ENCODE results near the gene PHF13. TPM values are rescaled to one million over a fixed set of nuclear protein-coding genes. Genes with fewer than 3 reads are reported as not detected.

PHF13 gene
- total and polyA plus RNA-seq, 9 of the 15 experiments (the other 6 are each of a cell fraction or from before 2014, with no cell fraction given): 1.8 to 36.1 (median 11.7) TPM

DNA sequence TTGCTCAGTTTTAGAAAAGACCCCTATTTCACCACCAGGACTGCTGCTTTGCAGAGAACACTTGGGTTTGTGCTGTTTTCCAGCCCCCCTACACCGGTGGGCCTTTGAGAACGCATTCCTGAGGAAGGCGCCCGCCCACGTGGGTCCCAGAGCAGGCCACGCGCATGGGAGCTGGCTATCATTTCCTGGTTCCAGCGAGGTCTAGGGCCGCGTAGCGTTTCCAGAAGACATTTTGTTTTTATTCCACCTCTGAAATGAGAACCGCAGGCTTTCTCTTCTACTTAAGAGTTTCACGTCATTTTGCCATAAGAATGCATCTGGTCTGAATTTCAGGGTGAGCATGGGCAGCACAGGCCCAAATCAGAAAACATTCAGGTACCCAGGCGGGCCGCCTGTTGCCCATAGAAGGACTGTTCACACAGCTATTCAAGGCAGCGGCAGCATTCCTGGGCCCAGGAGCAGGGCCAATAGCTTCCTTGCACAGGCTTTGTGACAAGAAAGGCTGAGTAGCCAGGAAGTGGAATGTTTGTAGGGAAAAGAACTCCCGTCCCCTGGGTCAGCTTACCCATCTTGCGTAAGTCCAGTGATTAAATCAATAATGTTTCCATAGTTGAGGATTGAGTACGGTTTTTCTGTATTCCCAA, 9.5 kb upstream of the PHF13 start (continued):
- TF ChIP-seq PTTG1 (tag; IDR thresholded peaks at IDR 0.05; ENCODE audit: low read depth) (no peak; the same call in 1 of the 2 replicates), HDGF (IDR thresholded peaks at IDR 0.05) (no peak), MECOM (CRISPR knock-in tag; IDR thresholded peaks at IDR 0.05) (peak; percentile 62; the same call in 1 of the 2 replicates), ZNF764 (CRISPR knock-in tag; IDR thresholded peaks at IDR 0.05; ENCODE audit: low read depth) (0 out of 2 replicates have a peak, but pooled peaks have one; percentile 30), POLR2H (tag; IDR thresholded peaks at IDR 0.05; ENCODE audit: low read depth) (no peak; the same call in 1 of the 2 replicates), ZKSCAN8 (CRISPR knock-in tag; IDR thresholded peaks at IDR 0.05) (peak; percentile 91), SRSF9 (IDR thresholded peaks at IDR 0.05; ENCODE audit: borderline replicate concordance, low read depth, low read length) (no peak), MIER1 (IDR thresholded peaks at IDR 0.05; ENCODE audit: low read depth) (no peak), ZNF778 (CRISPR knock-in tag; IDR thresholded peaks at IDR 0.05) (no peak), ZNF316 (IDR thresholded peaks at IDR 0.05) (no peak), HNRNPUL1 (IDR thresholded peaks at IDR 0.05; ENCODE audit: low read length) (no peak)
- TF ChIP-seq, protein P1, sequence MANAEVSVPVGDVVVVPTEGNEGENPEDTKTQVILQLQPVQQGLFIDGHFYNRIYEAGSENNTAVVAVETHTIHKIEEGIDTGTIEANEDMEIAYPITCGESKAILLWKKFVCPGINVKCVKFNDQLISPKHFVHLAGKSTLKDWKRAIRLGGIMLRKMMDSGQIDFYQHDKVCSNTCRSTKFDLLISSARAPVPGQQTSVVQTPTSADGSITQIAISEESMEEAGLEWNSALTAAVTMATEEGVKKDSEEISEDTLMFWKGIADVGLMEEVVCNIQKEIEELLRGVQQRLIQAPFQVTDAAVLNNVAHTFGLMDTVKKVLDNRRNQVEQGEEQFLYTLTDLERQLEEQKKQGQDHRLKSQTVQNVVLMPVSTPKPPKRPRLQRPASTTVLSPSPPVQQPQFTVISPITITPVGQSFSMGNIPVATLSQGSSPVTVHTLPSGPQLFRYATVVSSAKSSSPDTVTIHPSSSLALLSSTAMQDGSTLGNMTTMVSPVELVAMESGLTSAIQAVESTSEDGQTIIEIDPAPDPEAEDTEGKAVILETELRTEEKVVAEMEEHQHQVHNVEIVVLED (CRISPR knock-in tag; IDR thresholded peaks at IDR 0.05): peak; percentile 23; the same call in 1 of the 2 replicates
- TF ChIP-seq, protein P2, sequence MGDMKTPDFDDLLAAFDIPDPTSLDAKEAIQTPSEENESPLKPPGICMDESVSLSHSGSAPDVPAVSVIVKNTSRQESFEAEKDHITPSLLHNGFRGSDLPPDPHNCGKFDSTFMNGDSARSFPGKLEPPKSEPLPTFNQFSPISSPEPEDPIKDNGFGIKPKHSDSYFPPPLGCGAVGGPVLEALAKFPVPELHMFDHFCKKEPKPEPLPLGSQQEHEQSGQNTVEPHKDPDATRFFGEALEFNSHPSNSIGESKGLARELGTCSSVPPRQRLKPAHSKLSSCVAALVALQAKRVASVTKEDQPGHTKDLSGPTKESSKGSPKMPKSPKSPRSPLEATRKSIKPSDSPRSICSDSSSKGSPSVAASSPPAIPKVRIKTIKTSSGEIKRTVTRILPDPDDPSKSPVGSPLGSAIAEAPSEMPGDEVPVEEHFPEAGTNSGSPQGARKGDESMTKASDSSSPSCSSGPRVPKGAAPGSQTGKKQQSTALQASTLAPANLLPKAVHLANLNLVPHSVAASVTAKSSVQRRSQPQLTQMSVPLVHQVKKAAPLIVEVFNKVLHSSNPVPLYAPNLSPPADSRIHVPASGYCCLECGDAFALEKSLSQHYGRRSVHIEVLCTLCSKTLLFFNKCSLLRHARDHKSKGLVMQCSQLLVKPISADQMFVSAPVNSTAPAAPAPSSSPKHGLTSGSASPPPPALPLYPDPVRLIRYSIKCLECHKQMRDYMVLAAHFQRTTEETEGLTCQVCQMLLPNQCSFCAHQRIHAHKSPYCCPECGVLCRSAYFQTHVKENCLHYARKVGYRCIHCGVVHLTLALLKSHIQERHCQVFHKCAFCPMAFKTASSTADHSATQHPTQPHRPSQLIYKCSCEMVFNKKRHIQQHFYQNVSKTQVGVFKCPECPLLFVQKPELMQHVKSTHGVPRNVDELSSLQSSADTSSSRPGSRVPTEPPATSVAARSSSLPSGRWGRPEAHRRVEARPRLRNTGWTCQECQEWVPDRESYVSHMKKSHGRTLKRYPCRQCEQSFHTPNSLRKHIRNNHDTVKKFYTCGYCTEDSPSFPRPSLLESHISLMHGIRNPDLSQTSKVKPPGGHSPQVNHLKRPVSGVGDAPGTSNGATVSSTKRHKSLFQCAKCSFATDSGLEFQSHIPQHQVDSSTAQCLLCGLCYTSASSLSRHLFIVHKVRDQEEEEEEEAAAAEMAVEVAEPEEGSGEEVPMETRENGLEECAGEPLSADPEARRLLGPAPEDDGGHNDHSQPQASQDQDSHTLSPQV (IDR thresholded peaks at IDR 0.05): peak; percentile 99
- TF ChIP-seq, protein P3, sequence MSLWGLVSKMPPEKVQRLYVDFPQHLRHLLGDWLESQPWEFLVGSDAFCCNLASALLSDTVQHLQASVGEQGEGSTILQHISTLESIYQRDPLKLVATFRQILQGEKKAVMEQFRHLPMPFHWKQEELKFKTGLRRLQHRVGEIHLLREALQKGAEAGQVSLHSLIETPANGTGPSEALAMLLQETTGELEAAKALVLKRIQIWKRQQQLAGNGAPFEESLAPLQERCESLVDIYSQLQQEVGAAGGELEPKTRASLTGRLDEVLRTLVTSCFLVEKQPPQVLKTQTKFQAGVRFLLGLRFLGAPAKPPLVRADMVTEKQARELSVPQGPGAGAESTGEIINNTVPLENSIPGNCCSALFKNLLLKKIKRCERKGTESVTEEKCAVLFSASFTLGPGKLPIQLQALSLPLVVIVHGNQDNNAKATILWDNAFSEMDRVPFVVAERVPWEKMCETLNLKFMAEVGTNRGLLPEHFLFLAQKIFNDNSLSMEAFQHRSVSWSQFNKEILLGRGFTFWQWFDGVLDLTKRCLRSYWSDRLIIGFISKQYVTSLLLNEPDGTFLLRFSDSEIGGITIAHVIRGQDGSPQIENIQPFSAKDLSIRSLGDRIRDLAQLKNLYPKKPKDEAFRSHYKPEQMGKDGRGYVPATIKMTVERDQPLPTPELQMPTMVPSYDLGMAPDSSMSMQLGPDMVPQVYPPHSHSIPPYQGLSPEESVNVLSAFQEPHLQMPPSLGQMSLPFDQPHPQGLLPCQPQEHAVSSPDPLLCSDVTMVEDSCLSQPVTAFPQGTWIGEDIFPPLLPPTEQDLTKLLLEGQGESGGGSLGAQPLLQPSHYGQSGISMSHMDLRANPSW (CRISPR knock-in tag; IDR thresholded peaks at IDR 0.05): 0 out of 2 replicates have a peak, but pooled peaks have one; percentile 27
- TF ChIP-seq, protein P4, sequence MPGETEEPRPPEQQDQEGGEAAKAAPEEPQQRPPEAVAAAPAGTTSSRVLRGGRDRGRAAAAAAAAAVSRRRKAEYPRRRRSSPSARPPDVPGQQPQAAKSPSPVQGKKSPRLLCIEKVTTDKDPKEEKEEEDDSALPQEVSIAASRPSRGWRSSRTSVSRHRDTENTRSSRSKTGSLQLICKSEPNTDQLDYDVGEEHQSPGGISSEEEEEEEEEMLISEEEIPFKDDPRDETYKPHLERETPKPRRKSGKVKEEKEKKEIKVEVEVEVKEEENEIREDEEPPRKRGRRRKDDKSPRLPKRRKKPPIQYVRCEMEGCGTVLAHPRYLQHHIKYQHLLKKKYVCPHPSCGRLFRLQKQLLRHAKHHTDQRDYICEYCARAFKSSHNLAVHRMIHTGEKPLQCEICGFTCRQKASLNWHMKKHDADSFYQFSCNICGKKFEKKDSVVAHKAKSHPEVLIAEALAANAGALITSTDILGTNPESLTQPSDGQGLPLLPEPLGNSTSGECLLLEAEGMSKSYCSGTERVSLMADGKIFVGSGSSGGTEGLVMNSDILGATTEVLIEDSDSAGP (CRISPR knock-in tag; IDR thresholded peaks at IDR 0.05): no peak
- TF ChIP-seq, protein P5, sequence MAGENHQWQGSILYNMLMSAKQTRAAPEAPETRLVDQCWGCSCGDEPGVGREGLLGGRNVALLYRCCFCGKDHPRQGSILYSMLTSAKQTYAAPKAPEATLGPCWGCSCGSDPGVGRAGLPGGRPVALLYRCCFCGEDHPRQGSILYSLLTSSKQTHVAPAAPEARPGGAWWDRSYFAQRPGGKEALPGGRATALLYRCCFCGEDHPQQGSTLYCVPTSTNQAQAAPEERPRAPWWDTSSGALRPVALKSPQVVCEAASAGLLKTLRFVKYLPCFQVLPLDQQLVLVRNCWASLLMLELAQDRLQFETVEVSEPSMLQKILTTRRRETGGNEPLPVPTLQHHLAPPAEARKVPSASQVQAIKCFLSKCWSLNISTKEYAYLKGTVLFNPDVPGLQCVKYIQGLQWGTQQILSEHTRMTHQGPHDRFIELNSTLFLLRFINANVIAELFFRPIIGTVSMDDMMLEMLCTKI (IDR thresholded peaks at IDR 0.05; ENCODE audit: partially characterized antibody): no peak

All from K562 (cell line).